Right atrium auricular region (tissue), 2 donors: ENCODE results near the gene PIK3R6. TPM values are rescaled to one million over a fixed set of nuclear protein-coding genes. Genes with fewer than 3 reads are reported as not detected.

Experiments used
- DNase-seq: peaks from one replicate; pipeline ENCODE4 v3.0.0-alpha.2; 2019; ENCODE audit warnings: low spot score
- H3K27ac ChIP-seq, 2 donors: fragments of 200-600 bp; sonication (generic); 1 replicate in 1 of 2; 2 replicates in 1 of 2; pipeline ENCODE4 v1.5.1; 2016 to 2019
- H3K27me3 ChIP-seq, 2 donors: fragments of 200-600 bp; sonication (generic); one replicate each; pipeline versions ENCODE4 v1.5.1 to v1.6.0; 2017 to 2019
- H3K36me3 ChIP-seq: fragments of 200-600 bp; sonication (generic); one replicate; pipeline ENCODE4 v1.5.1; 2016
- H3K4me1 ChIP-seq, 2 donors: fragments of 200-600 bp; sonication (generic); one replicate each; pipeline versions ENCODE4 v1.5.1 to v1.6.0; 2017 to 2019
- H3K4me3 ChIP-seq, 2 donors: fragments of 200-600 bp; sonication (generic); 1 replicate in 1 of 2; 2 replicates in 1 of 2; pipeline ENCODE4 v1.5.1; 2017 to 2019; ENCODE audit warnings: mild to moderate bottlenecking in 1 of 2, moderate library complexity in 1 of 2
- H3K9me3 ChIP-seq, 2 donors: fragments of 200-600 bp; sonication (generic); one replicate each; pipeline ENCODE4 v1.5.1; 2019
- total RNA-seq, 2 donors: library from RNA; depleted of rRNA; stranded (reverse); fragments of >200 nt; gene quantifications; one replicate each; pipeline ENCODE4 v1.1.0, GENCODE V29; 2016
- TF ChIP-seq, protein P1 (sequence below), 2 donors: fragments of 200-600 bp; sonication (generic); IDR thresholded peaks; one replicate each; pipeline ENCODE4 v1.5.1; 2019; ENCODE audit warnings: antibody characterized with exemption in 2 of 2

Gene PIK3R6
- total RNA-seq, 2 donors from 2014 or later = 0.51 TPM; not detected in 1

DNA sequence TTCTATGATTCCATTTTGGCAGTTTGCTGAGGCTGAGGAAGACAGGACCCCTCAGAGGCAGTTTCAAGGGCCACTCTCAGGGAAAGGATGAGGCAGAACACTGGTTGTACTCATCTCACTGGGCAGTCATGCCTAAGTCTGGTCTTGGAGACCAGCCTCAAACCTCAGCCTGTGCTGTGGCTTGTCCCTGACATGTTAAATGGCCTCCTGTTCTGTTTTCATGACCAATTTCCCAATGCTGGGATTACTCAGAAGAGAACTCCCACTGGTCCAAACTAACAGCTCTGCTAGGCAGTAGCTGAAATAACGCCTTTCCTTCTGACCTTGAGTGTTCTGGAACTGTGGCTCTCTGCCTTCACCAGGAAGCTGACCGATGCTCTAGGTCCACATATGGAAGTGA lies 100.7 kb downstream of the PIK3R6 start:
- Histone ChIP-seq H3K27me3 (no peaks in the 10 kb centered on the region), H3K9me3 (no peaks in the 10 kb centered on the region), H3K4me3 (no peak overlapping the region), H3K36me3 (no peaks in the 10 kb centered on the region), H3K27ac (no peak overlapping the region), H3K4me1 (no peaks in the 10 kb centered on the region)
- no peak for DNase-seq
- TF ChIP-seq, protein P1, sequence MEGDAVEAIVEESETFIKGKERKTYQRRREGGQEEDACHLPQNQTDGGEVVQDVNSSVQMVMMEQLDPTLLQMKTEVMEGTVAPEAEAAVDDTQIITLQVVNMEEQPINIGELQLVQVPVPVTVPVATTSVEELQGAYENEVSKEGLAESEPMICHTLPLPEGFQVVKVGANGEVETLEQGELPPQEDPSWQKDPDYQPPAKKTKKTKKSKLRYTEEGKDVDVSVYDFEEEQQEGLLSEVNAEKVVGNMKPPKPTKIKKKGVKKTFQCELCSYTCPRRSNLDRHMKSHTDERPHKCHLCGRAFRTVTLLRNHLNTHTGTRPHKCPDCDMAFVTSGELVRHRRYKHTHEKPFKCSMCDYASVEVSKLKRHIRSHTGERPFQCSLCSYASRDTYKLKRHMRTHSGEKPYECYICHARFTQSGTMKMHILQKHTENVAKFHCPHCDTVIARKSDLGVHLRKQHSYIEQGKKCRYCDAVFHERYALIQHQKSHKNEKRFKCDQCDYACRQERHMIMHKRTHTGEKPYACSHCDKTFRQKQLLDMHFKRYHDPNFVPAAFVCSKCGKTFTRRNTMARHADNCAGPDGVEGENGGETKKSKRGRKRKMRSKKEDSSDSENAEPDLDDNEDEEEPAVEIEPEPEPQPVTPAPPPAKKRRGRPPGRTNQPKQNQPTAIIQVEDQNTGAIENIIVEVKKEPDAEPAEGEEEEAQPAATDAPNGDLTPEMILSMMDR (IDR thresholded peaks at IDR 0.05) = no peak

DNA sequence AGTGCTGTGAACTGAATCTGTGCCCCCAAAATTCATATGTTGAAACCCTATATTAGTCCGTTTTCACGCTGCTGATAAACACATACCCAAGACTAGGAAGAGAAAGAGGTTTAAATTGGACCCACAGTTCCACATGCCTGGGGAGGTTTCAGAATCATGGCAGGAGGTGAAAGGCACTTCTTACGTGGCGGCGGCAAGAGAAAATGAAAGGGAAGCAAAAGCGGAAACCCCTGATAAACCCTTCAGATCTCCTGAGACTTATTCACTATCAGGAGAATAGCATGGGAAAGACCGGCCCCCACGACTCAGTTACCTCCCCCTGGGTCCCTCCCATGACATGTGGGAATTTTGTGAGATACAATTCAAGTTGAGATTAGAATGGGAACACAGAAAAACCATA lies 105.5 kb downstream of the PIK3R6 start:
- Histone ChIP-seq H3K27me3 (no peaks in the 10 kb centered on the region), H3K9me3 (no peaks in the 10 kb centered on the region), H3K4me1 (no peaks in the 10 kb centered on the region), H3K4me3 (no peak overlapping the region), H3K27ac (no peak overlapping the region), H3K36me3 (no peaks in the 10 kb centered on the region)
- TF ChIP-seq, protein P1 (IDR thresholded peaks at IDR 0.05) = no peak
- DNase-seq = no peak

DNA sequence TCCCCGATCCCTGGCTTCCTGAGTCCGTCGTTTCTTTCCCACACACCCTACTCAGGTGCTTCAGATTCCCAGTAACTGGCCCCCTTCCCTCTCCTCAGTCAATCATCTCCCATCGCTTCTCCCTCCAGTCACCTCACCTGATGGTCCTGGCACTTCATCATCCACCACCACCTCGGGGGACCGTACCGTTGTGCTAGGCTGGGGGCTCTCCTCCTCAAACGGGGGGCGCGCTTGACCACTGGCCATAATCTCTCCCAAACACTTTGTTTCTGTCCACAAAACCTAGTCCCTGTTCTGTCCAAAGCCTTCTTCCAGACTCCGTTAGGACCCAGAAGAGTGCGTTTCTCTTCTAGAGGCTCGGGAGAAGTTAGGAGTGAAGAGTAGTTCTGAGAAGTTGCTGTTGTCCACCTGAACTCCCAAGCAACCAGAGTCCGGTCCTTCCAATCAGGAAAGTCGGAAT lies 109.3 kb downstream of the PIK3R6 start, which contains the start of gene SPDYE4:
SPDYE4 (minus strand) TSS at position 410 of the 460 bp plus-strand sequence; CDS start at position 246, 164 bp downstream.
- Histone ChIP-seq H3K9me3 (no peaks in the 10 kb centered on the region), H3K4me3 (no peak within 1 kb of the TSS), H3K36me3 (no peaks in the 10 kb centered on the region), H3K27ac (no peak within 1 kb of the TSS), H3K27me3 (no peaks in the 10 kb centered on the region), H3K4me1 (no peaks in the 10 kb centered on the region)
- TF ChIP-seq, protein P1 (IDR thresholded peaks at IDR 0.05) = no peak
- peak; percentile 26 for DNase-seq

DNA sequence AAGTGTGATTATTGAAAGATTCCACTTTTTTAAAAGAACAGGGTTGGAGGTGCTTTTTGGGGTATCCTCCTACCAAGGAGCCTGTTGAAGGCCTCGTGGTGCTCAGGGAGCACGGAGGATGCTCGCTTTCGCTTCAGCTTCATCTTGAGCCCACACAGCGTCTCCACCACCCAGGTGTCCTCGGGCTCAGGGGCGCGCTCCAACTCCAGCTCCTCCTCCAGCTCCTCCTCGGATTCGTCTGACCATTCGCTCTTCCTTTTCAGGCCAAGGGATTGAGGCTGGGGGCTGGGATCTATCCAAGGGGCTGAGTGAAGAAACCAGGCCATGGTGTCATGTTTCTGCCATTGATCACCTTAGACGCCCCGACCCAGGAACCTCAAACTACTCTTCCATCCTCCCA lies 110.3 kb downstream of the PIK3R6 start:
- Histone ChIP-seq H3K4me1 (no peaks in the 10 kb centered on the region), H3K4me3 (no peak overlapping the region), H3K9me3 (no peaks in the 10 kb centered on the region), H3K27me3 (no peaks in the 10 kb centered on the region), H3K36me3 (no peaks in the 10 kb centered on the region), H3K27ac (no peak overlapping the region)
- peak; percentile 44 for DNase-seq
- TF ChIP-seq, protein P1 (IDR thresholded peaks at IDR 0.05) = no peak

DNA sequence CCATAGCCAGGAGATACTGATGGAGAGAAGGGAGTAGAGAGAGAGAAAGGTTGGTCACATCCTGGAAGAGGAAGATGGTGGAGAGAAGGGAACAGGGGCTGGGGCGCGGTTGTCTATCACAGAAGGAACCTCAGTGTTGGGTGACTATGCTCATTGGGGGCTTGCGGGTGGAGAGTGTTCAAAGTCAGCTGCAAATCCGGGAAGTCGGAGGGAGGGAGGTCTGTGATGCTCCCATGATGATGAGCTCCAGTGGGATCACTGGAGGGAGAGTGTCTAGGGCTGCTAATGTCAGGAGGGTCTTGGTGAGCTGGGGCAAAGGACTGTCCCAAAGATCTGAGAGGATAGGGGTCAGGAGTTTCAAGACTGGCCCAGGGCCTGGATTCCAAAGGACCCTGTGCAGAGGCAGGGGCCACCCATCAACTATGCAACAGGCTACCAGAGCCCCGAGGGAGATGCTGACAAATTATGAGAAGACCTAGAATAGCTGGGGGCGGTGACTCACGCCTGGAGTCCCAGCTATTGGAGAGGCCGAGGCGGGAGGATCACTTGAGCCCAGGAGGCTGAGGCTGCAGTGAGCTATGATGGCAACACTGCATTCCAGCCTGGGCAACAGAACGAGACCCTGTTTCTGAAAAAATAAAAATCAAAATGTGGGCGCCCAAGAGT lies 111.8 kb downstream of the PIK3R6 start:
- Histone ChIP-seq H3K4me3 (no peak overlapping the region), H3K4me1 (no peaks in the 10 kb centered on the region), H3K27ac (no peak overlapping the region), H3K36me3 (no peaks in the 10 kb centered on the region), H3K27me3 (no peaks in the 10 kb centered on the region), H3K9me3 (no peaks in the 10 kb centered on the region)
- TF ChIP-seq, protein P1 (IDR thresholded peaks at IDR 0.05) = no peak
- peak; percentile 26 for DNase-seq

DNA sequence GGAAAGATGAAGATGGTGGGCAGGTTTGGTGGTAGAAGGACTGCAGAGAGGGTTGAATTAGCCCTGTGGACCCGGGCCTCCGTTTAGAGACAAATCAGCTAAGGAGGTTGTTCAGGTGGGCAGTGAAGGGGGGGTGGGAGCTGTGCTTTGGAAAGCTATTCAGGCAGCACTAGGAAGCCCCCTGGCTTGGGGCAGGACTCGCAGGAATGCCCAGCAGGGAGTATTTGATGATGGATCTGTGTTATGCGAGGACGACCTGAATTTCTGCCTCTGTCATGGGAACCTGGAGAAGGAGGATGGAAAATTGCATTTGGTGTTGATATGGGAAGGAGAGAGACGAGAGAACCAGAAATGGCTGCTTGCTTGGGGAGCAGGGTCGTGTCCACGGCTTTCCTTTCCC lies 112.6 kb downstream of the PIK3R6 start:
- H3K4me1 ChIP-seq = no peaks in the 10 kb centered on the region
- no peak overlapping the region for H3K27ac ChIP-seq
- H3K4me3 ChIP-seq = no peak overlapping the region
- H3K9me3 ChIP-seq = no peaks in the 10 kb centered on the region
- peak; percentile 28 for DNase-seq
- H3K27me3 ChIP-seq = no peaks in the 10 kb centered on the region
- TF ChIP-seq, protein P1 (IDR thresholded peaks at IDR 0.05) = no peak
- no peaks in the 10 kb centered on the region for H3K36me3 ChIP-seq
